Measurements from ENCODE around the gene PREPL. TPM values are rescaled to one million over a fixed set of nuclear protein-coding genes. Genes with fewer than 3 reads are reported as not detected.

PREPL gene
- total RNA-seq, 2 donors from 2014 or later: 28.9 to 42.3 TPM

DNA sequence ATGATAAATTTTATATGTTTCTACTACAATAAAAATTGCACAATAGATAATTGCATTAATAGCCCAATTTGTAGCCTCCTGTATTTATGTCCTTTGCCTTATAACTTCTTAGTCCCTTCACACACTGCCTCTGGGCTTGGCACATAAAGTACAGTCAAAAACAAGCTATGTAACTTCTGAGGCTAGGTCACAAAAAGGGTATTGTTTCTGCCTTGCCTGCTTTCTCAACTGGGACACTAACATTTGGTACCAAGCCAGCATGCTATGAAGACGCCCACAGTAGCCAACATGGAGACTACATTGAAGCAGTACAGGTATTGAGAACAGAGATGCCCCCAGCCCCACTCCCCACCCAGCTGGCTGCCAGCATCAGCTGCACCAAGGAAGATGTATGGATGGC, 91.5 kb downstream of the PREPL start:
- Histone ChIP-seq H3K4me3 (ENCODE audit: low read length) (no peak overlapping the region), H3K27me3 (ENCODE audit: control insufficient read depth, insufficient read depth, low read length, poor library complexity, severe bottlenecking) (no peaks in the 10 kb centered on the region), H3K36me3 (ENCODE audit: control insufficient read depth, insufficient read depth, low read length) (no peaks in the 10 kb centered on the region), H3K4me1 (ENCODE audit: control insufficient read depth, insufficient read depth, low read length) (peaks cover 6% of the 10 kb centered on the region), H3K9ac (ENCODE audit: extremely low read depth, low read length, poor library complexity, severe bottlenecking) (no peak overlapping the region), H3K27ac (ENCODE audit: low read depth, low read length) (no peak overlapping the region), H3K9me3 (ENCODE audit: control insufficient read depth, low read length) (no peaks in the 10 kb centered on the region)
- H3K27ac Mint-ChIP-seq: no peak overlapping the region
- TF ChIP-seq, protein P1, sequence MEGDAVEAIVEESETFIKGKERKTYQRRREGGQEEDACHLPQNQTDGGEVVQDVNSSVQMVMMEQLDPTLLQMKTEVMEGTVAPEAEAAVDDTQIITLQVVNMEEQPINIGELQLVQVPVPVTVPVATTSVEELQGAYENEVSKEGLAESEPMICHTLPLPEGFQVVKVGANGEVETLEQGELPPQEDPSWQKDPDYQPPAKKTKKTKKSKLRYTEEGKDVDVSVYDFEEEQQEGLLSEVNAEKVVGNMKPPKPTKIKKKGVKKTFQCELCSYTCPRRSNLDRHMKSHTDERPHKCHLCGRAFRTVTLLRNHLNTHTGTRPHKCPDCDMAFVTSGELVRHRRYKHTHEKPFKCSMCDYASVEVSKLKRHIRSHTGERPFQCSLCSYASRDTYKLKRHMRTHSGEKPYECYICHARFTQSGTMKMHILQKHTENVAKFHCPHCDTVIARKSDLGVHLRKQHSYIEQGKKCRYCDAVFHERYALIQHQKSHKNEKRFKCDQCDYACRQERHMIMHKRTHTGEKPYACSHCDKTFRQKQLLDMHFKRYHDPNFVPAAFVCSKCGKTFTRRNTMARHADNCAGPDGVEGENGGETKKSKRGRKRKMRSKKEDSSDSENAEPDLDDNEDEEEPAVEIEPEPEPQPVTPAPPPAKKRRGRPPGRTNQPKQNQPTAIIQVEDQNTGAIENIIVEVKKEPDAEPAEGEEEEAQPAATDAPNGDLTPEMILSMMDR (conservative IDR thresholded peaks at IDR 0.05): no peak
- no peak for DNase-seq
- H3K36me3 Mint-ChIP-seq (ENCODE audit: low read depth): no peaks in the 10 kb centered on the region
- H3K4me1 Mint-ChIP-seq: peaks cover 18% of the 10 kb centered on the region
- H3K4me3 Mint-ChIP-seq: no peak overlapping the region
- 80 to 100% methylated on average over 1 of the region's 1 CpG for WGBS, 2 experiments (ENCODE audit: insufficient coverage in 1 of 2, insufficient read length in 1 of 2)
- H3K9me3 Mint-ChIP-seq: peaks cover 3% of the 10 kb centered on the region
- no peaks in the 10 kb centered on the region for H3K27me3 Mint-ChIP-seq (ENCODE audit: insufficient read depth)

DNA sequence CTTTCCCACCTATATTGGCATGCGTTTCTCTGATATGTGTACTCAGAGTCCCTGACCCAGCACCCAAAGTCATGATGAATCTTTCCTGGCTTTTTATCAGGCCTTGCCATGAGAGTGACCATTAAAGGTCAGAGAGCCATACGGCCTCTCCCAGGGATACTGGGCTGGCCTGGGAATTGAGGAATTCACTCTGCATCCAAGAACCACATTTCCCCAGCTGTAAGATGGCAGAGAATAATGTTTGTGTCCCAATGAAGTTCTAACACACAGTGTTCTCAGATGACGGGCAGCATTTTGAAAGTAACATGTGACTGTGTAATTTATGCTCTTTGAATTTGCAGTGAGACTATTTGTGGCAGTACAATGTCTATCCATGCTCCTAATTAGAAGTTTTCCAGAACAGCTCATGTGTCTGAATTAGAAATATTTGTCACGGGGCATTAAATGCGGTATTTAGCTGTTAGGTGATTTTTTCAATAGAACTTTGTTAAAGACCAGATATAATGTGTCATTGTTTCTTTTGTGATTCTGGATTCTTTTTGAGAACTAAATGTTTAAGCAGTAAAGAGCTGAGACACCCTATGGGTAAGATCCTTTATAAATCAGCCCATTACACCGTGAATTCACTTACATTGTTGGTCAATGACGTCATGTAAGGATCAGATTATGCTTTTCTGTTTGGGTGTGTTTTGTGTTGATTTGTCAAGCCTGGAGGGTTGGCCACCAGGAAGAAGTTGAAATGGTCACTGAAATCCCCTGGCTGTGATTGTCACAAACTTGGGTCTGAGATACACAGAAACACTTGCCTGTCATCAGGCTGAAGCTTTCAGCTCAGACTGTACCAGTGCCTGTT, 93.3 kb downstream of the PREPL start:
- peak overlapping the region; percentile 8 for H3K27ac Mint-ChIP-seq
- H3K9me3 Mint-ChIP-seq: peaks cover 3% of the 10 kb centered on the region
- H3K4me1 ChIP-seq (ENCODE audit: control insufficient read depth, insufficient read depth, low read length): peaks cover 6% of the 10 kb centered on the region
- no peak overlapping the region for H3K4me3 ChIP-seq (ENCODE audit: low read length)
- no peak overlapping the region for H3K4me3 Mint-ChIP-seq
- no peaks in the 10 kb centered on the region for H3K9me3 ChIP-seq (ENCODE audit: control insufficient read depth, low read length)
- H3K4me1 Mint-ChIP-seq: peaks cover 18% of the 10 kb centered on the region
- TF ChIP-seq, protein P1 (conservative IDR thresholded peaks at IDR 0.05): no peak
- no peaks in the 10 kb centered on the region for H3K36me3 Mint-ChIP-seq (ENCODE audit: low read depth)
- no peaks in the 10 kb centered on the region for H3K27me3 Mint-ChIP-seq (ENCODE audit: insufficient read depth)
- H3K36me3 ChIP-seq (ENCODE audit: control insufficient read depth, insufficient read depth, low read length): no peaks in the 10 kb centered on the region
- H3K9ac ChIP-seq (ENCODE audit: extremely low read depth, low read length, poor library complexity, severe bottlenecking): no peak overlapping the region
- peak overlapping the region; percentile 19 for H3K27ac ChIP-seq (ENCODE audit: low read depth, low read length)
- 80 to 83% methylated on average over 5 to 7 of the region's 7 CpGs for WGBS, 2 experiments (ENCODE audit: insufficient coverage in 1 of 2, insufficient read length in 1 of 2)
- no peaks in the 10 kb centered on the region for H3K27me3 ChIP-seq (ENCODE audit: control insufficient read depth, insufficient read depth, low read length, poor library complexity, severe bottlenecking)
- no peak for DNase-seq

Other genes starting within 250 kb of the PREPL start
- 10 to 100 TPM; 54.9 to 70.5 TPM for gene PPM1B, start 192.6 kb downstream of the PREPL start, total RNA-seq
- gene SLC3A1, start 86.0 kb downstream of the PREPL start, total RNA-seq: under 1 TPM; 0.18 to 0.24 TPM
- 10 to 100 TPM; 31.4 to 57.5 TPM for gene CAMKMT, start 453 bp upstream of the PREPL start, total RNA-seq

Data from endodermal cell (in vitro differentiated cells).